CD4-positive, CD25-positive, alpha-beta regulatory T cell (primary cell): ENCODE results near the gene DRC7. TPM values are rescaled to one million over a fixed set of nuclear protein-coding genes. Genes with fewer than 3 reads are reported as not detected.

Experiments
- ATAC-seq, 2 donors: fragments of 150-1000 bp; cut with Tn5 transposase; one replicate each; pipeline ENCODE4 v1.10.0; 2021; ENCODE audit warnings: low read depth in 2 of 2, moderate number of reproducible peaks in 2 of 2, moderate library complexity in 1 of 2
- DNase-seq, 3 donors: peaks; one replicate each; pipeline versions ENCODE4 v3.0.0 to v3.0.0-alpha.2; 2012 to 2022; ENCODE audit warnings: mixed read lengths in 1 of 3
- H3K27ac ChIP-seq: one replicate; pipeline ENCODE4 v1.7.0; 2013; ENCODE audit warnings: mild to moderate bottlenecking, low read length; ENCODE audit not compliant: insufficient read depth, poor library complexity, severe bottlenecking
- H3K27me3 ChIP-seq: one replicate; pipeline ENCODE4 v1.7.0; 2013; ENCODE audit warnings: low read length; ENCODE audit not compliant: control insufficient read depth, insufficient read depth
- H3K36me3 ChIP-seq: one replicate; pipeline ENCODE4 v1.7.0; 2013; ENCODE audit warnings: mild to moderate bottlenecking, low read length, moderate library complexity; ENCODE audit not compliant: control insufficient read depth, insufficient read depth
- H3K4me1 ChIP-seq: 2 replicates; pipeline ENCODE4 v1.7.0; 2013; ENCODE audit warnings: mild to moderate bottlenecking, low read length; ENCODE audit not compliant: insufficient read depth, control insufficient read depth, poor library complexity, severe bottlenecking
- H3K4me3 ChIP-seq: one replicate; pipeline ENCODE4 v1.7.0; 2013; ENCODE audit warnings: low read depth, mild to moderate bottlenecking, low read length, moderate library complexity
- H3K9me3 ChIP-seq, 2 experiments: 1 replicate in 1 of 2; 2 replicates in 1 of 2; pipeline ENCODE4 v1.7.0; 2013; ENCODE audit warnings: low read length in 2 of 2, mild to moderate bottlenecking in 1 of 2, moderate library complexity in 1 of 2; ENCODE audit not compliant: control insufficient read depth in 2 of 2
- H3K27ac Mint-ChIP-seq, 3 donors: one replicate each; pipeline ENCODE4 v1.8.0; 2020 to 2022; ENCODE audit warnings: mild to moderate bottlenecking in 3 of 3, mixed read lengths in 3 of 3, moderate library complexity in 2 of 3
- H3K27me3 Mint-ChIP-seq: one replicate; pipeline ENCODE4 v1.8.0; 2022; ENCODE audit warnings: mild to moderate bottlenecking, mixed read lengths
- H3K36me3 Mint-ChIP-seq: one replicate; pipeline ENCODE4 v1.8.0; 2020; ENCODE audit warnings: mixed read lengths
- H3K4me1 Mint-ChIP-seq, 4 donors: one replicate each; pipeline ENCODE4 v1.8.0; 2020 to 2022; ENCODE audit warnings: mixed read lengths in 4 of 4, mild to moderate bottlenecking in 1 of 4
- H3K4me3 Mint-ChIP-seq, 4 donors: one replicate each; pipeline ENCODE4 v1.8.0; 2020 to 2022; ENCODE audit warnings: mild to moderate bottlenecking in 4 of 4, mixed read lengths in 4 of 4, moderate library complexity in 3 of 4
- H3K9me3 Mint-ChIP-seq, 7 donors: one replicate each; pipeline ENCODE4 v1.8.0; 2020 to 2022; ENCODE audit warnings: mixed read lengths in 7 of 7, mild to moderate bottlenecking in 3 of 7, moderate library complexity in 2 of 7
- polyA plus RNA-seq, 4 donors: library from polyadenylated mRNA; unstranded; fragments of 300-500 nt; fragmentation: Illumina TruSeq; gene quantifications; one replicate each; pipeline ENCODE4 v1.2.3, GENCODE V29; 2021
- total RNA-seq: library from RNA; stranded (reverse); gene quantifications from one replicate; pipeline ENCODE4 v1.2.3, GENCODE V29; 2022

The DRC7 gene
- total and polyA plus RNA-seq, 5 donors from 2014 or later = not detected

GRCh38 chr16:57723170-57723569 lies 28.6 kb downstream of the DRC7 start:
- peaks cover 0 to 2% (median 0%) of the 10 kb centered on the region in 7 donors for H3K9me3 Mint-ChIP-seq
- DNase-seq = no peak
- no peak overlapping the region for H3K27ac ChIP-seq
- no peak overlapping the region for H3K4me3 Mint-ChIP-seq
- no peaks in the 10 kb centered on the region for H3K27me3 ChIP-seq
- no peaks in the 10 kb centered on the region for H3K4me1 ChIP-seq
- peaks cover 9% of the 10 kb centered on the region for H3K27me3 Mint-ChIP-seq
- no peaks in the 10 kb centered on the region for H3K9me3 ChIP-seq
- no peak overlapping the region for H3K27ac Mint-ChIP-seq
- no peak for ATAC-seq
- H3K36me3 Mint-ChIP-seq = no peaks in the 10 kb centered on the region
- no peaks in the 10 kb centered on the region for H3K4me1 Mint-ChIP-seq
- no peaks in the 10 kb centered on the region for H3K36me3 ChIP-seq
- H3K4me3 ChIP-seq = no peak overlapping the region

GRCh38 chr16:57724531-57724930 lies 29.9 kb downstream of the DRC7 start:
- no peaks in the 10 kb centered on the region for H3K4me1 Mint-ChIP-seq
- peaks cover 2% of the 10 kb centered on the region for H3K27me3 Mint-ChIP-seq
- H3K27ac Mint-ChIP-seq = no peak overlapping the region
- H3K9me3 Mint-ChIP-seq = peaks cover 0 to 2% (median 0%) of the 10 kb centered on the region in 7 donors
- ATAC-seq (no peak), DNase-seq (no peak)
- H3K4me3 ChIP-seq = no peak overlapping the region
- no peaks in the 10 kb centered on the region for H3K27me3 ChIP-seq
- H3K4me1 ChIP-seq = no peaks in the 10 kb centered on the region
- no peaks in the 10 kb centered on the region for H3K36me3 Mint-ChIP-seq
- H3K9me3 ChIP-seq = no peaks in the 10 kb centered on the region
- H3K4me3 Mint-ChIP-seq = peak overlapping the region in 1 of 4 donors; percentile 38
- H3K27ac ChIP-seq = no peak overlapping the region
- no peaks in the 10 kb centered on the region for H3K36me3 ChIP-seq

- Mint-ChIP-seq H3K27ac (no peak overlapping the region), H3K9me3 (peaks cover 0 to 2% (median 0%) of the 10 kb centered on the region in 7 donors), H3K27me3 (no peaks in the 10 kb centered on the region), H3K4me1 (no peaks in the 10 kb centered on the region), H3K4me3 (no peak overlapping the region), H3K36me3 (no peaks in the 10 kb centered on the region)
- no peaks in the 10 kb centered on the region for H3K4me1 ChIP-seq
- ATAC-seq (no peak), DNase-seq (no peak)
- H3K4me3 ChIP-seq = no peak overlapping the region
- no peaks in the 10 kb centered on the region for H3K36me3 ChIP-seq
- H3K27me3 ChIP-seq = no peaks in the 10 kb centered on the region
- no peaks in the 10 kb centered on the region for H3K9me3 ChIP-seq
- no peak overlapping the region for H3K27ac ChIP-seq
Measured at GRCh38 chr16:57725151-57725550, 30.5 kb downstream of the DRC7 start.

GRCh38 chr16:57725554-57725953 lies 30.9 kb downstream of the DRC7 start:
- Histone ChIP-seq H3K36me3 (no peaks in the 10 kb centered on the region), H3K9me3 (no peaks in the 10 kb centered on the region), H3K27me3 (no peaks in the 10 kb centered on the region), H3K27ac (no peak overlapping the region), H3K4me1 (no peaks in the 10 kb centered on the region), H3K4me3 (no peak overlapping the region)
- Mint-ChIP-seq H3K4me3 (no peak overlapping the region), H3K27ac (no peak overlapping the region), H3K9me3 (peaks cover 0 to 2% (median 0%) of the 10 kb centered on the region in 7 donors), H3K36me3 (no peaks in the 10 kb centered on the region), H3K27me3 (no peaks in the 10 kb centered on the region), H3K4me1 (no peaks in the 10 kb centered on the region)
- ATAC-seq (no peak), DNase-seq (no peak)

- Mint-ChIP-seq H3K9me3 (peaks cover 0 to 2% (median 0%) of the 10 kb centered on the region in 7 donors), H3K27ac (no peak overlapping the region), H3K4me3 (no peak overlapping the region), H3K36me3 (no peaks in the 10 kb centered on the region), H3K27me3 (no peaks in the 10 kb centered on the region), H3K4me1 (no peaks in the 10 kb centered on the region)
- DNase-seq = no peak
- Histone ChIP-seq H3K4me3 (no peak overlapping the region), H3K27me3 (no peaks in the 10 kb centered on the region), H3K36me3 (no peaks in the 10 kb centered on the region), H3K27ac (no peak overlapping the region), H3K4me1 (no peaks in the 10 kb centered on the region), H3K9me3 (no peaks in the 10 kb centered on the region)
- ATAC-seq = no peak
Measured at GRCh38 chr16:57725976-57726375, 31.4 kb downstream of the DRC7 start.

- ATAC-seq (no peak), DNase-seq (no peak)
- Histone ChIP-seq H3K4me1 (no peaks in the 10 kb centered on the region), H3K36me3 (no peaks in the 10 kb centered on the region), H3K4me3 (no peak overlapping the region), H3K27me3 (no peaks in the 10 kb centered on the region), H3K27ac (no peak overlapping the region), H3K9me3 (no peaks in the 10 kb centered on the region)
- Mint-ChIP-seq H3K9me3 (peaks cover 0 to 2% (median 0%) of the 10 kb centered on the region in 7 donors), H3K27ac (no peak overlapping the region), H3K4me3 (peak overlapping the region in 1 of 4 donors; percentile 18), H3K27me3 (no peaks in the 10 kb centered on the region), H3K4me1 (no peaks in the 10 kb centered on the region), H3K36me3 (no peaks in the 10 kb centered on the region)
Measured at GRCh38 chr16:57726433-57726947, 31.9 kb downstream of the DRC7 start.

- no peak overlapping the region for H3K27ac ChIP-seq
- no peak overlapping the region for H3K4me3 Mint-ChIP-seq
- H3K36me3 ChIP-seq = no peaks in the 10 kb centered on the region
- no peaks in the 10 kb centered on the region for H3K27me3 Mint-ChIP-seq
- no peaks in the 10 kb centered on the region for H3K4me1 ChIP-seq
- no peak for ATAC-seq
- peaks cover 2% of the 10 kb centered on the region for H3K36me3 Mint-ChIP-seq
- no peaks in the 10 kb centered on the region for H3K27me3 ChIP-seq
- H3K4me3 ChIP-seq = no peak overlapping the region
- no peak overlapping the region for H3K27ac Mint-ChIP-seq
- peaks cover 0 to 5% (median 0%) of the 10 kb centered on the region in 7 donors for H3K9me3 Mint-ChIP-seq
- DNase-seq = no peak
- H3K4me1 Mint-ChIP-seq = no peaks in the 10 kb centered on the region
- no peaks in the 10 kb centered on the region for H3K9me3 ChIP-seq
Measured at GRCh38 chr16:57727610-57728009, 33.0 kb downstream of the DRC7 start.

- Mint-ChIP-seq H3K27ac (no peak overlapping the region), H3K4me1 (peaks cover 0 to 6% (median 0%) of the 10 kb centered on the region in 4 donors), H3K36me3 (peaks cover 9% of the 10 kb centered on the region), H3K27me3 (no peaks in the 10 kb centered on the region), H3K4me3 (no peak overlapping the region), H3K9me3 (peaks cover 0 to 6% (median 0%) of the 10 kb centered on the region in 7 donors)
- Histone ChIP-seq H3K27ac (no peak overlapping the region), H3K36me3 (no peaks in the 10 kb centered on the region), H3K4me3 (no peak overlapping the region), H3K4me1 (no peaks in the 10 kb centered on the region), H3K27me3 (no peaks in the 10 kb centered on the region), H3K9me3 (no peaks in the 10 kb centered on the region)
- ATAC-seq (no peak), DNase-seq (no peak)
Measured at GRCh38 chr16:57728336-57729181, 34.0 kb downstream of the DRC7 start.
